B cell (primary cell): ENCODE data around the gene SORL1-AS1.

Source experiments
- ATAC-seq: fragments of 200-7000 bp; cut with Tn5 transposase; one replicate; pipeline ENCODE4 v1.10.0; 2021; ENCODE audit warnings: low read depth, mild to moderate bottlenecking, moderate number of reproducible peaks, moderate library complexity
- CTCF ChIA-PET: fragments of 350-600 bp; sonication (Branson Sonifier 250); formaldehyde crosslinking; loops from one replicate; lab custom pipeline; 2021; ENCODE audit warnings: antibody characterized with exemption, inconsistent platforms; lab: Charles Lee
- POLR2A ChIA-PET: fragments of 350-600 bp; sonication (Branson Sonifier 250); formaldehyde crosslinking; loops from one replicate; lab custom pipeline; 2021; ENCODE audit warnings: antibody characterized with exemption; lab: Charles Lee
- DNase-seq: peaks from one replicate; pipeline ENCODE4 v3.0.0; 2013
- H2AFZ ChIP-seq: 2 replicates; pipeline ENCODE4 v1.6.1; 2012; ENCODE audit warnings: mild to moderate bottlenecking, low read depth, low read length; ENCODE audit not compliant: insufficient read depth, poor library complexity, severe bottlenecking
- H3K27ac ChIP-seq, 2 donors: 1 replicate in 1 of 2; 2 replicates in 1 of 2; pipeline ENCODE4 v1.5.1; 2012 to 2013; ENCODE audit warnings: low read length in 2 of 2, mild to moderate bottlenecking in 2 of 2, moderate library complexity in 1 of 2
- H3K27me3 ChIP-seq, 4 experiments: fragments of 200-600 bp in 1 of 4; sonication (generic) in 1 of 4; replicated peaks in 1 of 4; 1 replicate in 2 of 4; 2 replicates in 2 of 4; pipeline versions ENCODE4 v1.6.1 to v1.7.0; 2013 to 2016; ENCODE audit warnings: low read length in 3 of 4, mild to moderate bottlenecking in 2 of 4, mixed read lengths in 1 of 4, moderate library complexity in 1 of 4; ENCODE audit not compliant: insufficient read depth in 4 of 4, control insufficient read depth in 3 of 4; ENCODE audit errors: control extremely low read depth in 1 of 4
- H3K36me3 ChIP-seq, 2 experiments: replicated peaks in 1 of 2; 1 replicate in 1 of 2; 2 replicates in 1 of 2; pipeline versions ENCODE4 v1.6.1 to v1.7.1; 2013; ENCODE audit warnings: low read length in 1 of 2; ENCODE audit not compliant: insufficient read depth in 2 of 2, control insufficient read depth in 1 of 2; ENCODE audit errors: control extremely low read depth in 1 of 2, extremely low read depth in 1 of 2
- H3K4me1 ChIP-seq, 2 donors: fragments of 200-600 bp in 1 of 2; sonication (generic) in 1 of 2; 1 replicate in 1 of 2; 2 replicates in 1 of 2; pipeline versions ENCODE4 v1.5.1 to v1.6.1; 2013 to 2017; ENCODE audit warnings: low read length in 2 of 2; ENCODE audit not compliant: control insufficient read depth in 2 of 2, insufficient read depth in 2 of 2
- H3K4me2 ChIP-seq: replicated peaks from 2 replicates; pipeline ENCODE3; 2012; ENCODE audit warnings: mild to moderate bottlenecking, low read depth, low read length; ENCODE audit not compliant: poor library complexity, severe bottlenecking
- H3K4me3 ChIP-seq, 5 experiments: fragments of 200-600 bp in 1 of 5; sonication (generic) in 1 of 5; 1 replicate in 3 of 5; 2 replicates in 2 of 5; pipeline versions ENCODE4 v1.5.1 to v1.7.0; 2011 to 2016; ENCODE audit warnings: low read length in 4 of 5, mild to moderate bottlenecking in 4 of 5, low read depth in 2 of 5, control low read depth in 1 of 5, moderate library complexity in 1 of 5; ENCODE audit not compliant: insufficient read depth in 1 of 5; ENCODE audit errors: control extremely low read depth in 1 of 5, extremely low read depth in 1 of 5
- H3K79me2 ChIP-seq: fragments of 200-600 bp; sonication (generic); one replicate; pipeline ENCODE4 v1.6.0; 2016; ENCODE audit warnings: low read length; ENCODE audit not compliant: control insufficient read depth, insufficient read depth
- H3K9ac ChIP-seq: fragments of 200-600 bp; sonication (generic); 2 replicates; pipeline ENCODE4 v1.6.1; 2017; ENCODE audit warnings: mild to moderate bottlenecking, low read length, moderate library complexity
- H3K9me3 ChIP-seq, 3 donors: one replicate each; pipeline versions ENCODE4 v1.6.1 to v1.7.1; 2013; ENCODE audit warnings: low read length in 2 of 3; ENCODE audit not compliant: control insufficient read depth in 2 of 3, insufficient read depth in 1 of 3; ENCODE audit errors: control extremely low read depth in 1 of 3
- H4K20me1 ChIP-seq: 2 replicates; pipeline ENCODE4 v1.6.0; 2012; ENCODE audit warnings: mild to moderate bottlenecking, low read length; ENCODE audit not compliant: insufficient read depth, control insufficient read depth, poor library complexity, severe bottlenecking
- H3K27ac Mint-ChIP-seq: one replicate; pipeline ENCODE4 v1.8.0; 2021; ENCODE audit warnings: mixed read lengths
- H3K27me3 Mint-ChIP-seq: one replicate; pipeline ENCODE4 v1.8.0; 2021; ENCODE audit warnings: mixed read lengths
- H3K4me1 Mint-ChIP-seq: one replicate; pipeline ENCODE4 v1.8.0; 2021; ENCODE audit warnings: mixed read lengths
- H3K4me3 Mint-ChIP-seq: one replicate; pipeline ENCODE4 v1.8.0; 2021; ENCODE audit warnings: mixed read lengths
- H3K9me3 Mint-ChIP-seq: one replicate; pipeline ENCODE4 v1.8.0; 2022; ENCODE audit warnings: mixed read lengths; ENCODE audit not compliant: insufficient read depth
- EZH2 ChIP-seq: IDR thresholded peaks from 2 replicates; pipeline ENCODE4 v1.6.1; 2012; ENCODE audit warnings: borderline replicate concordance, low read depth, mild to moderate bottlenecking, moderate library complexity, low read length; ENCODE audit not compliant: insufficient read depth, poor library complexity, severe bottlenecking
- WGBS: methylation state at CpG from one replicate; pipeline ENCODE4 v1.1.5; 2013; ENCODE audit warnings: missing lambda C conversion rate; ENCODE audit not compliant: insufficient coverage; 5-methylcytosine and 5-hydroxymethylcytosine counted together
- intact Hi-C: fragments of 100-400 bp; cut with micrococcal nuclease; formaldehyde crosslinking; loops from one replicate; pipeline ENCODE4 v1.10.0; 2022
- TF ChIP-seq, protein P1 (sequence below): fragments of 200-600 bp; IDR thresholded peaks from one replicate; pipeline ENCODE4 v1.8.0; 2022; ENCODE audit warnings: antibody characterized with exemption, mild to moderate bottlenecking

SORL1-AS1 gene

DNA sequence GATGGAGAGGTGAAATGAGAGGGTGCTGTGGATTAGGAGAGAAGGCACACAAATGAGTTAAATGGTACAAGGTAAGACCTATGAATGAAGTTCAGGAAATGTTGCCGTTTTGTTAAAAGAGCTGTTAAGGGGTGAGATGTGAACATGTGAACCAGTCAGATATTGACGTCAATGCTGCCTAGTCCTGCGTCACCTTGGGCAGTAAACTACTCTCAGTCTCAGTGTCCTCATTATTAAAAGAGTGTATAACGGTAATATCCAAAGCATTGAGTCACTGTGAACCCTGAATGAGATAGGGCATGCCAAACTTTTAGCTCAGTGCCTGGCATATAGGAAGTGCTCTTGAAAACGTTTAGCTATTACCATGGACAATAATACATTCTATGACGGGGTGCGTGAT, 32.4 kb upstream of the SORL1-AS1 start:
- Histone ChIP-seq H3K36me3 (peaks cover 0 to 13% of the 10 kb centered on the region in 2 experiments), H3K4me3 (no peak overlapping the region), H3K27ac (no peak overlapping the region), H3K9me3 (no peaks in the 10 kb centered on the region), H4K20me1 (no peaks in the 10 kb centered on the region), H3K79me2 (peaks cover 36% of the 10 kb centered on the region), H3K4me1 (peaks cover 30 to 37% of the 10 kb centered on the region in 2 donors), H3K9ac (no peak overlapping the region), H3K27me3 (no peaks in the 10 kb centered on the region), H3K4me2 (no peak overlapping the region), H2AFZ (no peak overlapping the region)
- WGBS: 82% methylated on average over 3 of the region's 7 CpGs
- ATAC-seq (no peak), DNase-seq (no peak)
- ChIA-PET POLR2A (no interaction called here), CTCF (interaction anchor here (1.3 kb wide), 1 partner anchor 106 kb away, joined by 3 read pairs; no protein-coding TSS in a partner anchor)
- Mint-ChIP-seq H3K4me3 (no peak overlapping the region), H3K27ac (no peak overlapping the region), H3K27me3 (no peaks in the 10 kb centered on the region), H3K4me1 (peaks cover 65% of the 10 kb centered on the region), H3K9me3 (no peaks in the 10 kb centered on the region)
- intact Hi-C loops: no loop called here
- TF ChIP-seq, protein P1, sequence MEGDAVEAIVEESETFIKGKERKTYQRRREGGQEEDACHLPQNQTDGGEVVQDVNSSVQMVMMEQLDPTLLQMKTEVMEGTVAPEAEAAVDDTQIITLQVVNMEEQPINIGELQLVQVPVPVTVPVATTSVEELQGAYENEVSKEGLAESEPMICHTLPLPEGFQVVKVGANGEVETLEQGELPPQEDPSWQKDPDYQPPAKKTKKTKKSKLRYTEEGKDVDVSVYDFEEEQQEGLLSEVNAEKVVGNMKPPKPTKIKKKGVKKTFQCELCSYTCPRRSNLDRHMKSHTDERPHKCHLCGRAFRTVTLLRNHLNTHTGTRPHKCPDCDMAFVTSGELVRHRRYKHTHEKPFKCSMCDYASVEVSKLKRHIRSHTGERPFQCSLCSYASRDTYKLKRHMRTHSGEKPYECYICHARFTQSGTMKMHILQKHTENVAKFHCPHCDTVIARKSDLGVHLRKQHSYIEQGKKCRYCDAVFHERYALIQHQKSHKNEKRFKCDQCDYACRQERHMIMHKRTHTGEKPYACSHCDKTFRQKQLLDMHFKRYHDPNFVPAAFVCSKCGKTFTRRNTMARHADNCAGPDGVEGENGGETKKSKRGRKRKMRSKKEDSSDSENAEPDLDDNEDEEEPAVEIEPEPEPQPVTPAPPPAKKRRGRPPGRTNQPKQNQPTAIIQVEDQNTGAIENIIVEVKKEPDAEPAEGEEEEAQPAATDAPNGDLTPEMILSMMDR: no peak
- no peak for TF ChIP-seq EZH2

DNA sequence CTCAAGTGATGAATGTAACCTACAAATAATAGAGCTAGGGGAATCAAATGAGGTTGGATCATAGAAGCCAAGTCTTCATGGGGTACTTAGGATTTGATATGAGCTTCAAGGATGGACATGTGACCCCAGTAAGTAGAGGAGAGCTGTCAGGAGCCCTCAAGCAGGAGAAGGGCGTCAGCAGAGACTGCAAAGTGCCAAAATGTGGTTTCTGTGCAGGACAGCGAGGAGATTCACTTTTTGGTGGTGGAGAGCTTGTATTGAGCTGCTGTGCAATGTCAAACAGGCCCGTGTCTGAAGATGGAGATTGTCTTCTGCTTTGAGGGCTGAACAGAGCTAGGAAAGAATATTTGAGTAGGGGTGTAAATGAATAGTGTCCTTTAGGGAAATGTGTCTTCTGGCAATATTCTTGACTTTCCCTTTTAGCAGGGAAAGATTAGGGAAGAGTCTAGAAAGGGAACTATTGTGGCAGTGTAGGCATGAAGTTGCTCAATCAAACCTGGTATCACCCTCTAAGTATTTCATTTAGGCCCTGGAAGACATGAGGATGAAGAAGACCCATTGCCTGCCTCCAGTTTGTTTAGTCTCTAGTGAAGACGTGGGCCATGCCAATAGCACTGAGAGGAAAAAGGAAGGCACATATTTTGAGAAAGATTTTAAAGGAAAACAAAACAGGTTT, 31.2 kb upstream of the SORL1-AS1 start:
- no peak overlapping the region for H3K4me3 Mint-ChIP-seq
- H3K9me3 Mint-ChIP-seq: no peaks in the 10 kb centered on the region
- peak overlapping the region; percentile 27 for H3K27ac Mint-ChIP-seq
- POLR2A ChIA-PET: interaction anchor here (1.0 kb wide), 1 partner anchor 33 kb away, joined by 4 read pairs; no protein-coding TSS in a partner anchor
- DNase-seq: no peak
- Histone ChIP-seq H3K4me1 (peaks cover 40 to 44% of the 10 kb centered on the region in 2 donors), H3K9me3 (no peaks in the 10 kb centered on the region), H3K27me3 (no peaks in the 10 kb centered on the region), H2AFZ (no peak overlapping the region), H3K27ac (peak overlapping the region in 1 of 2 donors; percentile 81), H3K9ac (no peak overlapping the region), H3K79me2 (peaks cover 44% of the 10 kb centered on the region), H3K4me2 (peak overlapping the region; percentile 52), H3K4me3 (no peak overlapping the region), H3K36me3 (peaks cover 0 to 13% of the 10 kb centered on the region in 2 experiments), H4K20me1 (no peaks in the 10 kb centered on the region)
- no peaks in the 10 kb centered on the region for H3K27me3 Mint-ChIP-seq
- ATAC-seq: no peak
- intact Hi-C loops: loop anchor here (2.0 kb wide), 1 partner anchor 15 kb away; no protein-coding TSS in a partner anchor
- WGBS: 75% methylated on average over 4 of the region's 4 CpGs
- TF ChIP-seq, protein P1: no peak
- no peak for TF ChIP-seq EZH2
- peaks cover 60% of the 10 kb centered on the region for H3K4me1 Mint-ChIP-seq
- CTCF ChIA-PET: interaction anchor here (1.0 to 1.9 kb wide), 4 partner anchors 11 to 162 kb away, joined by 3 to 9 read pairs (median 4); no protein-coding TSS in a partner anchor
